H9 (cell line): ENCODE data around the gene PLSCR5. TPM values are rescaled to one million over a fixed set of nuclear protein-coding genes. Genes with fewer than 3 reads are reported as not detected.

Source experiments
- DNase-seq: peaks from one replicate; pipeline ENCODE4 v3.0.0-alpha.2; 2017
- H2AFZ ChIP-seq: one replicate; pipeline ENCODE4 v1.6.1; 2013; ENCODE audit warnings: mild to moderate bottlenecking, low read length, control low read depth, moderate library complexity
- H2AK5ac ChIP-seq: 2 replicates; pipeline ENCODE4 v1.6.1; 2013; ENCODE audit warnings: low read length, control low read depth, mixed read lengths; ENCODE audit not compliant: insufficient read length
- H2BK120ac ChIP-seq: one replicate; pipeline ENCODE4 v1.6.1; 2013; ENCODE audit warnings: low read depth, mild to moderate bottlenecking, low read length, control low read depth, inconsistent platforms; ENCODE audit not compliant: poor library complexity, severe bottlenecking
- H2BK12ac ChIP-seq: 2 replicates; pipeline ENCODE4 v1.6.1; 2013; ENCODE audit warnings: low read length, control low read depth, mixed read lengths, low read depth; ENCODE audit not compliant: insufficient read length
- H2BK15ac ChIP-seq: 2 replicates; pipeline ENCODE4 v1.6.1; 2013; ENCODE audit warnings: low read depth, low read length, control low read depth
- H2BK20ac ChIP-seq: one replicate; pipeline ENCODE4 v1.6.1; 2013; ENCODE audit warnings: low read depth, mild to moderate bottlenecking, low read length, control low read depth, inconsistent platforms; ENCODE audit not compliant: poor library complexity, severe bottlenecking
- H2BK5ac ChIP-seq: 2 replicates; pipeline ENCODE4 v1.6.1; 2013; ENCODE audit warnings: low read length, control low read depth, mixed read lengths; ENCODE audit not compliant: insufficient read length
- H3K14ac ChIP-seq: 2 replicates; pipeline ENCODE4 v1.6.1; 2013; ENCODE audit warnings: low read length, control low read depth; ENCODE audit not compliant: insufficient read depth
- H3K18ac ChIP-seq: 2 replicates; pipeline ENCODE4 v1.6.1; 2013; ENCODE audit warnings: low read depth, mild to moderate bottlenecking, mixed read lengths, low read length, control low read depth; ENCODE audit not compliant: insufficient read length
- H3K23ac ChIP-seq: 2 replicates; pipeline ENCODE4 v1.6.1; 2013; ENCODE audit warnings: low read length, control low read depth, mixed read lengths, low read depth; ENCODE audit not compliant: insufficient read length
- H3K23me2 ChIP-seq: 2 replicates; pipeline ENCODE4 v1.6.1; 2013; ENCODE audit warnings: low read depth, mild to moderate bottlenecking, mixed read lengths, low read length, control low read depth; ENCODE audit not compliant: insufficient read length, poor library complexity, severe bottlenecking
- H3K27ac ChIP-seq: 2 replicates; pipeline ENCODE4 v1.5.1; 2013; ENCODE audit warnings: low read length, control low read depth, mixed read lengths, low read depth; ENCODE audit not compliant: insufficient read length
- H3K27me3 ChIP-seq: 2 replicates; pipeline ENCODE4 v1.6.1; 2013; ENCODE audit warnings: low read length, control low read depth, inconsistent platforms; ENCODE audit not compliant: insufficient read depth
- H3K4ac ChIP-seq: 2 replicates; pipeline ENCODE4 v1.6.1; 2013; ENCODE audit warnings: low read depth, mild to moderate bottlenecking, control low read depth, inconsistent platforms, low read length, moderate library complexity
- H3K4me1 ChIP-seq: 2 replicates; pipeline ENCODE4 v1.6.1; 2013; ENCODE audit warnings: low read length, control low read depth, inconsistent platforms; ENCODE audit not compliant: insufficient read depth
- H3K4me2 ChIP-seq: 2 replicates; pipeline ENCODE4 v1.6.1; 2013; ENCODE audit warnings: low read length, control low read depth, mixed read lengths; ENCODE audit not compliant: insufficient read length, insufficient read depth
- H3K56ac ChIP-seq: 2 replicates; pipeline ENCODE4 v1.6.1; 2013; ENCODE audit warnings: low read depth, mild to moderate bottlenecking, mixed read lengths, low read length, control low read depth; ENCODE audit not compliant: insufficient read length
- H3K79me1 ChIP-seq: 2 replicates; pipeline ENCODE4 v1.6.1; 2013; ENCODE audit warnings: low read depth, mild to moderate bottlenecking, moderate library complexity, low read length, control low read depth, inconsistent platforms; ENCODE audit not compliant: insufficient read depth, poor library complexity, severe bottlenecking
- H3K79me2 ChIP-seq: 2 replicates; pipeline ENCODE4 v1.6.1; 2013; ENCODE audit warnings: low read length, control low read depth, inconsistent platforms; ENCODE audit not compliant: insufficient read depth
- H3K9ac ChIP-seq: 2 replicates; pipeline ENCODE4 v1.6.1; 2013; ENCODE audit warnings: low read length, control low read depth, mixed read lengths; ENCODE audit not compliant: insufficient read length; ENCODE audit errors: extremely low read depth
- H3K9me3 ChIP-seq: one replicate; pipeline ENCODE4 v1.6.1; 2013; ENCODE audit warnings: low read depth, low read length, inconsistent platforms; ENCODE audit not compliant: control insufficient read depth
- H3T11ph ChIP-seq: one replicate; pipeline ENCODE4 v1.6.1; 2013; ENCODE audit warnings: mild to moderate bottlenecking, low read length, control low read depth, inconsistent platforms
- H4K20me1 ChIP-seq: one replicate; pipeline ENCODE4 v1.6.1; 2013; ENCODE audit not compliant: control insufficient read depth, insufficient read length, insufficient read depth
- H4K5ac ChIP-seq: 2 replicates; pipeline ENCODE4 v1.6.1; 2013; ENCODE audit warnings: low read depth, mild to moderate bottlenecking, mixed read lengths, low read length, control low read depth; ENCODE audit not compliant: insufficient read length
- H4K8ac ChIP-seq: replicated peaks from 2 replicates; pipeline ENCODE4 v1.6.1; 2013; ENCODE audit warnings: low read length, control low read depth, mixed read lengths, low read depth; ENCODE audit not compliant: insufficient read length
- H4K91ac ChIP-seq: 2 replicates; pipeline ENCODE4 v1.6.1; 2013; ENCODE audit warnings: low read depth, mild to moderate bottlenecking, moderate library complexity, mixed read lengths, low read length, control low read depth; ENCODE audit not compliant: insufficient read length
- H3K27ac Mint-ChIP-seq, 3 experiments: 2 replicates in 2 of 3; 3 replicates in 1 of 3; pipeline ENCODE4 v1.8.0; 2020 to 2021; ENCODE audit warnings: mixed read lengths in 3 of 3, mild to moderate bottlenecking in 1 of 3, moderate library complexity in 1 of 3
- H3K27me3 Mint-ChIP-seq: 2 replicates; pipeline ENCODE4 v1.8.0; 2021; ENCODE audit warnings: low read depth, mild to moderate bottlenecking, moderate library complexity, mixed read lengths
- H3K36me3 Mint-ChIP-seq, 3 experiments: 2 replicates in 2 of 3; 3 replicates in 1 of 3; pipeline ENCODE4 v1.8.0; 2020 to 2021; ENCODE audit warnings: low read depth in 3 of 3, mixed read lengths in 3 of 3; ENCODE audit not compliant: insufficient read depth in 1 of 3
- H3K4me1 Mint-ChIP-seq, 2 experiments: 2 replicates each; pipeline ENCODE4 v1.8.0; 2020; ENCODE audit warnings: mixed read lengths in 2 of 2
- H3K4me3 Mint-ChIP-seq, 2 experiments: 2 replicates in 1 of 2; 3 replicates in 1 of 2; pipeline ENCODE4 v1.8.0; 2020 to 2021; ENCODE audit warnings: mild to moderate bottlenecking in 2 of 2, mixed read lengths in 2 of 2, moderate library complexity in 1 of 2
- H3K9me3 Mint-ChIP-seq, 2 experiments: 2 replicates in 1 of 2; 3 replicates in 1 of 2; pipeline ENCODE4 v1.8.0; 2020; ENCODE audit warnings: mild to moderate bottlenecking in 2 of 2, mixed read lengths in 2 of 2, moderate library complexity in 1 of 2
- WGBS: extraction: QIAGEN DNeasy Blood & Tissue Kit; methylation state at CpG from one replicate; pipeline ENCODE4 v1.1.7; 2013; ENCODE audit warnings: missing lambda C conversion rate, low lambda C conversion rate, mixed read lengths; ENCODE audit not compliant: insufficient read length; ENCODE audit errors: extremely low coverage; 5-methylcytosine and 5-hydroxymethylcytosine counted together
- total RNA-seq: library from RNA; stranded (reverse); gene quantifications from 2 replicates; pipeline ENCODE4 v1.2.1, GENCODE V29; 2021
- TF ChIP-seq, protein P1 (sequence below): fragments of 200-600 bp; sonication (generic); conservative IDR thresholded peaks from 3 replicates; pipeline ENCODE4 v1.8.0; 2021; ENCODE audit warnings: antibody characterized with exemption, mild to moderate bottlenecking

The PLSCR5 gene
- total RNA-seq, 1 experiment from 2014 or later: not detected

DNA sequence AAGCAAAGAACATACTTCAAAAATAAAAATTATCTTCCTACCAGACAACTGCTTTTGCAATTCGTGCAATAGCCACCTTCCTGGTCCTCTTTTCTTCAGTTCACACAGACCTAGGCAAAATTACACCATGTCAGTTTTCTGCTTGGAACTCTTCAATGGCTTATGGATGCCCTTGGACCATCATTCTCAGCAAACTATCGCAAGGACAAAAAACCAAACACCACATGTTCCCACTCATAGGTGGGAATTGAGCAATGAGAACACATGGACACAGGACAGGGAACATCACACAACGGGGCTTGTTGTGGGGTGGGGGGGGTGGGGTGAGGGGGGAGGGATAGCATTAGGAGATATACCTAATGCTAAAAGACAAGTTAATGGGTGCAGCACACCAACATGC is 29.2 kb upstream of the PLSCR5 start:
- Histone ChIP-seq H2BK15ac (no peak overlapping the region), H3K27me3 (no peaks in the 10 kb centered on the region), H3K9me3 (no peaks in the 10 kb centered on the region), H4K20me1 (no peaks in the 10 kb centered on the region), H3K79me1 (no peaks in the 10 kb centered on the region), H4K5ac (no peak overlapping the region), H3K56ac (no peak overlapping the region), H3K4me1 (no peaks in the 10 kb centered on the region), H2BK12ac (no peak overlapping the region), H4K8ac (no peak overlapping the region), H3K27ac (no peak overlapping the region), H3K23ac (no peak overlapping the region), H3K14ac (no peak overlapping the region), H3K23me2 (no peaks in the 10 kb centered on the region), H3K4me2 (no peak overlapping the region), H3K79me2 (no peaks in the 10 kb centered on the region), H2AK5ac (no peak overlapping the region), H3K18ac (no peak overlapping the region), H2BK120ac (no peak overlapping the region), H2AFZ (no peak overlapping the region), H3K4ac (no peak overlapping the region), H3K9ac (no peak overlapping the region), H2BK5ac (no peak overlapping the region), H2BK20ac (no peak overlapping the region), H3T11ph (no peak overlapping the region), H4K91ac (no peak overlapping the region)
- DNase-seq: no peak
- Mint-ChIP-seq H3K36me3 (no peaks in the 10 kb centered on the region), H3K27ac (no peak overlapping the region), H3K27me3 (no peaks in the 10 kb centered on the region), H3K4me1 (peaks cover 0 to 5% of the 10 kb centered on the region in 2 experiments; a peak in 2 of 4 replicates), H3K4me3 (no peak overlapping the region), H3K9me3 (no peaks in the 10 kb centered on the region; a peak in 1 of 5 replicates)
- TF ChIP-seq, protein P1, sequence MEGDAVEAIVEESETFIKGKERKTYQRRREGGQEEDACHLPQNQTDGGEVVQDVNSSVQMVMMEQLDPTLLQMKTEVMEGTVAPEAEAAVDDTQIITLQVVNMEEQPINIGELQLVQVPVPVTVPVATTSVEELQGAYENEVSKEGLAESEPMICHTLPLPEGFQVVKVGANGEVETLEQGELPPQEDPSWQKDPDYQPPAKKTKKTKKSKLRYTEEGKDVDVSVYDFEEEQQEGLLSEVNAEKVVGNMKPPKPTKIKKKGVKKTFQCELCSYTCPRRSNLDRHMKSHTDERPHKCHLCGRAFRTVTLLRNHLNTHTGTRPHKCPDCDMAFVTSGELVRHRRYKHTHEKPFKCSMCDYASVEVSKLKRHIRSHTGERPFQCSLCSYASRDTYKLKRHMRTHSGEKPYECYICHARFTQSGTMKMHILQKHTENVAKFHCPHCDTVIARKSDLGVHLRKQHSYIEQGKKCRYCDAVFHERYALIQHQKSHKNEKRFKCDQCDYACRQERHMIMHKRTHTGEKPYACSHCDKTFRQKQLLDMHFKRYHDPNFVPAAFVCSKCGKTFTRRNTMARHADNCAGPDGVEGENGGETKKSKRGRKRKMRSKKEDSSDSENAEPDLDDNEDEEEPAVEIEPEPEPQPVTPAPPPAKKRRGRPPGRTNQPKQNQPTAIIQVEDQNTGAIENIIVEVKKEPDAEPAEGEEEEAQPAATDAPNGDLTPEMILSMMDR: no peak
- WGBS: no CpG with 5 or more reads among the region's 3 CpGs
